GM18870 (cell line): ENCODE results near the gene DNAH2.
A peak's percentile ranks its signal among the peaks of the same experiment; 100 is the strongest.
"Not testable (repeated sequence)": the region's sequence is repeated elsewhere in the genome, so short reads cannot be mapped to it uniquely, and the experiment has no call there.

Source experiments
- ATAC-seq: cut with Tn5 transposase; IDR thresholded peaks from one replicate; pipeline ENCODE4 v1.9.1; 2021; ENCODE audit warnings: moderate library complexity; ENCODE audit not compliant: unreplicated experiment

DNAH2 gene

DNA sequence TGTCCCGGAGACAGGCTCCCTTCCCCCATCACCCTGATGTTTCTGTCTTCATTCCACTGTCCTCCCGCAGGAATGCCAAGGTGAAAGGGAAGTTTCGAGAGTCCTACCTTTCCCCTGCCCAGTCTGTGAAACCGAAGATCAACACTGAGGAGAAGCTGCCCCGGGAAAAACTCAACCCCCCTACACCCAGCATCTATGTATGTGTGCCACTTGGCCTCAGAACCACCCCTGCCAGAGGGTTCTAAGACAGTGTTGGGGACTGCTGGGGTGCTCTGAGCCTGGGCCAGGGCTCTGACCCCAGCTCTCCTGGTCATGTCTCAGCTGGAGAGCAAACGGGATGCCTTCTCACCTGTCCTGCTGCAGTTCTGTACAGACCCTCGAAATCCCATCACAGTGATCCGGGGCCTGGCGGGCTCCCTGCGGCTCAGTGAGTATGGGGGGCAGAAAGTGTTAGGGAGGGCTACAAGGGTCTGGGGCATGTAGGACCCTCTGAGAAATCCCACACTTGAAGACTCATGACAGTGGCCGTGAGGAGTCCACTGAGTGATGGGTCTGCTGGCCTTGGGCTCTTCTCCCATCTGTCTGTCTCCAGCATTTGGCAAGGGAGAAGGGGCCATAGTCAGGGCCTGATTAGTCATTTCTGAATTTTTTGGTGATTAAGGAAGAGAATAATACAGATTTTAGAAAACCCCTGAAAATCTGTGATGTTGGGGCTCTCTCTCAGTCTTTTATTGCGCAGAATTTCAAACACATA is 132.4 kb downstream of the DNAH2 start:
- ATAC-seq = no peak

DNA sequence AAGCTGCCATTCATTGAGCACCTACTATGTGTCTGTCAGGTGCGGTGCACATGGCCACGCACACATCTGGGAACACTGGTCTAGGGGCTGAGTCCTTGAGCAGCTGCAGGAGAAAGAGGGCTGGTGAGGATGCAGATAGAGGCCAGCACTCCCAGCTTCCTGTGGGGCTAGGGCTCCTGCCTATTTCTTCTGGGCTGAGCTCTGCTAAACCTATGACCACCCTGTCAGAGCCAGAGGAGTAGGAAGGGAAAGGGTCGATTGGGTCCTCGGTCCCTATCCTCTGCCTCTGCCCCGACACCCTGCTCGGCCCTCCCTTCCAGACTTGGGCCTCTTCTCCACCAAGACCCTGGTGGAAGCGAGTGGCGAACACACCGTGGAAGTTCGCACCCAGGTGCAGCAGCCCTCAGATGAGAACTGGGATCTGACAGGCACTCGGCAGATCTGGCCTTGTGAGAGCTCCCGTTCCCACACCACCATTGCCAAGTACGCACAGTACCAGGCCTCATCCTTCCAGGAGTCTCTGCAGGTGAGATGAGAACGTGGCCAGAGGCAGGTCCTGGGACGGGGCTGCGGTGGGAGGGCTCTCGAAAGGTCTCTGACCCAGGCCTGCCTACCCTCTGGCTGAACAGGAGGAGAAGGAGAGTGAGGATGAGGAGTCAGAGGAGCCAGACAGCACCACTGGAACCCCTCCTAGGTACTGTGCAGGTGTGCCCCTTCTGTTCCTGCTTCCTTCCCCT is 133.3 kb downstream of the DNAH2 start:
- no peak for ATAC-seq

DNA sequence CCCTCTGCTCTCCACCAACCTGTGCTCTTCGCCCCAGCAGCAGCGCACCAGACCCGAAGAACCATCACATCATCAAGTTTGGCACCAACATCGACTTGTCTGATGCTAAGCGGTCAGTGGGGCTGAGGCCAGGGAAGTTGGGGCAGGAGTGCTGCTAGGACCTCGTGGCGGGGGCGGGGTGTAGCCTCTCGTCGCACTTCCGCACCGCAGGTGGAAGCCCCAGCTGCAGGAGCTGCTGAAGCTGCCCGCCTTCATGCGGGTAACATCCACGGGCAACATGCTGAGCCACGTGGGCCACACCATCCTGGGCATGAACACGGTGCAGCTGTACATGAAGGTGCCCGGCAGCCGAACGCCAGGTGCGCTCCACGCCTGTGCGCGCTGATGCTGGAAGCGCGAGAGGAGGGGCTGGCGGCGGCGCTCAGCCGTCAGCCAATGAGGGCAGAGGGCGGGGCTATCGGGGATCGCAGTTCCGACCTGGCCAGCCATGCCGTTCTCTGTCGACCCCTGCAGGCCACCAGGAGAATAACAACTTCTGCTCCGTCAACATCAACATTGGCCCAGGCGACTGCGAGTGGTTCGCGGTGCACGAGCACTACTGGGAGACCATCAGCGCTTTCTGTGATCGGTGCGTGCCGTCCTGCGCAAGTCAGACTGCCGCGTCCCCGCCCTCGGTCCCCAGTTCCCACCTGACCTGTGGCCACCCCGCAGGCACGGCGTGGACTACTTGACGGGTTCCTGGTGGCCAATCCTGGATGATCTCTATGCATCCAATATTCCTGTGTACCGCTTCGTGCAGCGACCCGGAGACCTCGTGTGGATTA is 134.1 kb downstream of the DNAH2 start:
- peak; percentile 67 for ATAC-seq

DNA sequence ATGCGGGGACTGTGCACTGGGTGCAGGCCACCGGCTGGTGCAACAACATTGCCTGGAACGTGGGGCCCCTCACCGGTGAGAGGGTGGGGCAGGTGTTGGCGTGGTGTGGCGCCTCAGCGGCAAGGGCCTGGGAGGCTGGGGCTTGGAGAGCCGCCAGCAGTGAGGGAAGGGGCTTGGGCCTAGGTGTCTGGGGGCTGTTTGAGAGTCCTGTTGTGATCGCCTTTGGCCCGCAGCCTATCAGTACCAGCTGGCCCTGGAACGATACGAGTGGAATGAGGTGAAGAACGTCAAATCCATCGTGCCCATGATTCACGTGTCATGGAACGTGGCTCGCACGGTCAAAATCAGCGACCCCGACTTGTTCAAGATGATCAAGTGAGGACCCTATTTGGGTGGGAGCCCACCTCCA is 134.7 kb downstream of the DNAH2 start:
- ATAC-seq = no peak

DNA sequence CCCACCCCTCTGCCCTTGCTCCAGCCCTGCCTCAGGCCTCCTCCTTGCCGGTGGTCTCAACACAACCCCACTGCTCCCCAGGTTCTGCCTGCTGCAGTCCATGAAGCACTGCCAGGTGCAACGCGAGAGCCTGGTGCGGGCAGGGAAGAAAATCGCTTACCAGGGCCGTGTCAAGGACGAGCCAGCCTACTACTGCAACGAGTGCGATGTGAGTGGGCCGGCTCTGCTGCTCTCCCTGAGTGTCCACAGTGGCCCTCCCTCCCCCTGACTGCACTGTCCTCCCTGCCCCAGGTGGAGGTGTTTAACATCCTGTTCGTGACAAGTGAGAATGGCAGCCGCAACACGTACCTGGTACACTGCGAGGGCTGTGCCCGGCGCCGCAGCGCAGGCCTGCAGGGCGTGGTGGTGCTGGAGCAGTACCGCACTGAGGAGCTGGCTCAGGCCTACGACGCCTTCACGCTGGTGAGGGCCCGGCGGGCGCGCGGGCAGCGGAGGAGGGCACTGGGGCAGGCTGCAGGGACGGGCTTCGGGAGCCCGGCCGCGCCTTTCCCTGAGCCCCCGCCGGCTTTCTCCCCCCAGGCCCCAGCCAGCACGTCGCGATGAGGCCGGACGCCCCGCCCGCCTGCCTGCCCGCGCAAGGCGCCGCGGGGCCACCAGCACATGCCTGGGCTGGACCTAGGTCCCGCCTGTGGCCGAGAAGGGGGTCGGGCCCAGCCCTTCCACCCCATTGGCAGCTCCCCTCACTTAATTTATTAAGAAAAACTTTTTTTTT is 135.6 kb downstream of the DNAH2 start:
- no peak for ATAC-seq

DNA sequence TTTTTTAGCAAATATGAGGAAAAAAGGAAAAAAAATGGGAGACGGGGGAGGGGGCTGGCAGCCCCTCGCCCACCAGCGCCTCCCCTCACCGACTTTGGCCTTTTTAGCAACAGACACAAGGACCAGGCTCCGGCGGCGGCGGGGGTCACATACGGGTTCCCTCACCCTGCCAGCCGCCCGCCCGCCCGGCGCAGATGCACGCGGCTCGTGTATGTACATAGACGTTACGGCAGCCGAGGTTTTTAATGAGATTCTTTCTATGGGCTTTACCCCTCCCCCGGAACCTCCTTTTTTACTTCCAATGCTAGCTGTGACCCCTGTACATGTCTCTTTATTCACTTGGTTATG is 136.1 kb downstream of the DNAH2 start:
- no peak for ATAC-seq

DNA sequence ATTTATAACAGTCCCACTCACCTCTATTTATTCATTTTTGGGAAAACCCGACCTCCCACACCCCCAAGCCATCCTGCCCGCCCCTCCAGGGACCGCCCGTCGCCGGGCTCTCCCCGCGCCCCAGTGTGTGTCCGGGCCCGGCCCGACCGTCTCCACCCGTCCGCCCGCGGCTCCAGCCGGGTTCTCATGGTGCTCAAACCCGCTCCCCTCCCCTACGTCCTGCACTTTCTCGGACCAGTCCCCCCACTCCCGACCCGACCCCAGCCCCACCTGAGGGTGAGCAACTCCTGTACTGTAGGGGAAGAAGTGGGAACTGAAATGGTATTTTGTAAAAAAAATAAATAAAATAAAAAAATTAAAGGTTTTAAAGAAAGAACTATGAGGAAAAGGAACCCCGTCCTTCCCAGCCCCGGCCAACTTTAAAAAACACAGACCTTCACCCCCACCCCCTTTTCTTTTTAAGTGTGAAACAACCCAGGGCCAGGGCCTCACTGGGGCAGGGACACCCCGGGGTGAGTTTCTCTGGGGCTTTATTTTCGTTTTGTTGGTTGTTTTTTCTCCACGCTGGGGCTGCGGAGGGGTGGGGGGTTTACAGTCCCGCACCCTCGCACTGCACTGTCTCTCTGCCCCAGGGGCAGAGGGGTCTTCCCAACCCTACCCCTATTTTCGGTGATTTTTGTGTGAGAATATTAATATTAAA is 136.7 kb downstream of the DNAH2 start:
- ATAC-seq = no peak

DNA sequence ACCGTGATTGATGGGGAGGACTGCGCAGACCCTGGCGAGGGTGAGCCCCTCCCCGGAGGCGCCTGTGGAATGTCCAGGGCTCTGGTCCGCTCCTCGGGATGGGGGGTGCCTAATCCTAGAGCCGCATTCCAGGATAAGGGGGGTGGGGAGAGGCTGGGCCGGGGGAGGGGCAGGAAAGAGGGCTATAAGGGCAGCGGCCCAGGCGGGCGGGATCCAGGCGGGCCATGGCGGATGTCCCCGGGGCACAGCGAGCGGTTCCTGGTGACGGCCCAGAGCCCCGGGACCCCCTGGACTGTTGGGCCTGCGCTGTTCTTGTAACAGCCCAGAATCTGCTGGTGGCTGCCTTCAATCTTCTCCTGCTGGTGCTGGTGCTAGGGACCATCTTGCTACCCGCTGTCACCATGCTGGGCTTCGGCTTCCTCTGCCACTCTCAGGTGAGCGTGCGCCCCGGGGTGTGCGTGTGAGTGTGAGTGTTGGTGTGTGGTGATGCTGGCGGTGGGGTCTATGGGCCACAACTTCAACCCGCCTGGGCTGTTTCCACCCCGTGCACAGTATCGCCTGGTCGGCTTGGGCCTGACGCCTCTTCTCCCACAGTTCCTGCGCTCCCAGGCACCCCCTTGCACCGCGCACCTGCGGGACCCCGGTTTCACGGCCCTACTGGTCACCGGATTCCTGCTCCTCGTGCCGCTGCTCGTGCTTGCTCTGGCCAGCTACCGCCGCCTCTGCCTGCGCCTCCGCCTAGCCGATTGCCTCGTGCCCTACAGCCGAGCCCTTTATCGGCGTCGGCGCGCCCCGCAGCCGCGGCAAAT is 137.5 kb downstream of the DNAH2 start, which contains the start of gene TMEM88:
TMEM88 (plus strand) TSS at position 216 of the 809 bp plus-strand sequence; CDS start at position 225, 9 bp downstream.
- no peak for ATAC-seq

DNA sequence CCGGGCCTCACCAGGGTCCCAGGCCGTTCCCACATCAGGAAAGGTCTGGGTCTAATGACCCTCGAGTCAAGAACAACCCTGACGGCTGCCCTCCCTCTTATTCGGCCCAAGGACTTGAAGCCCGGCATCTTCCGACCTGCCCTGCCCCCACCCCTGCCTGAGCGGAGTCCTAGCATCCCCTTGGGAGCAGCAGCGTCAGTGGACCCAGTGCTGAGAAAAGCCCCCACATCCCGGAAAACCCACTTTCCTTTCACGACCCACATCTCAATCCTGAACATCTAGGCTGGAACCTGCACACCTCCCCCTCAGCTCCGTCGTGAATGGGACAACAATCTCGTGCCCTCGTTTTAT is 138.1 kb downstream of the DNAH2 start:
- ATAC-seq = no peak

DNA sequence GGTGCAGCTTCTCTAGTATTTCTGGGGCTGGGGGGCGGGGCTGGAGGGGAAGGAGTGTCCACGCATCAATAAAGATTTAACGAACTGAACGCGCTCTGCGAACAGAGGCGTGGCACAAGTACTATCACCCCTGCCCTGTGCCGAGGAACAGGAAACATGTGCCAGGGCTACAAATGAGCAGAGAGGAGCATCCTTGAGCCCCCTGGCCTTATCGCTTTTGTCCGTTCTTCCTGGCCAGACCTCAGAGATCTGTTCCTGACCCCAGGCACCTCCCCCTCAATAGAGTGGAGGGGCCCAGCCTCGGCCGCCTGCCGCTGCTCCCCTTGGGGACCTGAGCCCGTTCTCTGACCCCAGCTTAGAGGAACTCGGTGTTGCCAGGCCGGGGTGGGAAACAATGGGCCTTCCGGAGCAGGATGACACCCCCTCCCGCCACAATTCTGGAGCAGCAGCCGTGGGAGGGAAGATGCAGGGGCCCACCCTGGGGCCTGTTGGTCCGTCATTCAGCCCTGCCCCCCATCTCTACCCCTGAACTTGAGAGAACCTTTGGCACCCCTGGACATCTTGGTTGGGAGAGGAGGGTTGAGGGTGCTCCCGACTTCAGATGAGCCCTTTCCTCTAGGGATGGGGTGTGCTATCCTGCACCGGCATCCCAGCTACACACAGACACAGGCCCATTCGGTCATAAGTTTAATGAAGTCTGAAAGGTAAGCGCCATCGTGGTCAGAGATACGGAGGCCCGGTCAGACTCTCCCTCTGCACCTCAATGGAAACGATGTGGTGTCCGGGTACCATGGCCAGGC is 138.7 kb downstream of the DNAH2 start:
- ATAC-seq = no peak

DNA sequence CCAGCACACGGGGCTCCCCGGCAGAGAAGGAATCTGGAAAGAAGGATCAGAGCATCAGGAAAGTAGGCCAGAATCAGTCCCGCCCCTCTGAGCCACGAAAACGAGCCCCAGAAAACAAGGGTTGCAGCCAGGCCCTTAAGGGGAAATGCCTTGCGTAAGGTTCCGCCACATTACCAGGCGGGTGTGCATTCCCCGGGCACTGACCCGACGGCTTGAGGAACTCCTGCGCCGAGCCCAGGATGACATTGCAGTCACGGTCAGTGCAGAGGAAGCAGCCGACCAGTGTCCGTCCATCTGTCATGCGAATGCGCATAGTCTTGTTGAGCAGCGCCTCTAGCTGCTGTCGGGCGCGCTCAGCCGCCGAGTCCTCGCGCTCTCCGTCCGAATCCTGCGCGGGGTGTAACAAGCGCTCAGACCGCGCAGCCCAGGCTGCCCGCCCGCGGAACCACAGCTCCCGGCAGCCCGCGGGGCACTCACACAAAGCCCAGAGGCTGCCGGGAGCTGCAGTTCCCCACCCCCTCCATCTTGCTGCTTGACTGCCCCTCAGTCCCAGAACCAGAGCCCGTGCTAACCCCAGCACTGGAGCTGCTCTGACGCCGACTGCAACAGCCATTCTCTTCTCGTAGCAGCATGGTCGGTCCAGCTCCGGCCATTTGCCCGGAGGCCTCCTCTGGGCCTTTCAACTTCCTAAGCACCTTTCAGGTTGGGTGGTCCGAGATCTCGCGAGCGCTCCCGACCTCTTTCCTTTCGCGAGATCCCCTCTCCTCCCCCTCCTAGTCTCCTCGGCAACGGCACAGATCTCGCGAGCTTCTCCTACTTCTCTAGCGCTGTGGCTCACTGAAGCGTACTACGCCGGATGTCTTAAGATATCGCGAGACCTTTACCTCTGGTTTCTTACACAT is 139.5 kb downstream of the DNAH2 start, which contains the start of gene NAA38:
NAA38 (minus strand) TSS at position 749 of the 902 bp plus-strand sequence; CDS start at position 653, 96 bp downstream.
- peak; percentile 68 for ATAC-seq

DNA sequence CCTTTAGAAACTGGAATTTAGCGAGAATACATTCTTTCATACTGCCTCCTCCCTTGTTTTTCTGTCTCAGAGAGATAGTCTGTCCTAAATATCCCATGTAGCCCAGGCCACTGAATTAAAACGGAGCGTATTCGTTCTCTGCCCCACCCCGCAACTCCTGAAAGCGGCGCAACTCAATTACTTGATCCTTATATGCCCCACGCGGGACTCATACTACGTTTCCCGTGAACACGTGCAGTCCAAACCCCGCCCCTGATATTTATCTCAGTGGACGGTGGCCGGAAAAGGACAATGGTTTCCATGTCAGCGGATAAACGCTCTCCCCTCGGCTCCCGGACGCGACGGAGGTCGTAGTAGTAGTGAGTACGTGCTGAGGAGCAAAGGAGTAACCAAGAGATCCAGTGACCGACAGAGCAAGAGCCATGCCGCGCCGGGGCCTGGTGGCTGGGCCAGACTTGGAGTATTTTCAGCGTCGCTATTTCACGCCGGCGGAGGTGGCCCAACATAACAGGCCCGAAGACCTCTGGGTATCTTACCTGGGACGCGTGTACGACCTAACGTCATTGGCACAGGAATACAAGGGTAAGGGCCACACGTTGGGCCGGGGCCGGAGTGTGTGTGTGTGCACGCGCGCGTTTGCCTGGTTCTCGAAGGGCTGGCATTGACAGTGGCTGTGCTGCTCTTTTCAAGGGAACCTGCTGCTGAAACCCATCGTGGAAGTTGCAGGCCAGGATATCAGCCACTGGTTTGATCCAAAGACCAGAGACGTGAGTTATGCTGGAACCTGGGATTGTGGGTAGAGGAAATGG is 140.4 kb downstream of the DNAH2 start, which contains the start of gene CYB5D1:
CYB5D1 (plus strand) TSS at position 291 of the 809 bp plus-strand sequence; CDS start at position 423, 132 bp downstream.
- peak; percentile 29 for ATAC-seq

DNA sequence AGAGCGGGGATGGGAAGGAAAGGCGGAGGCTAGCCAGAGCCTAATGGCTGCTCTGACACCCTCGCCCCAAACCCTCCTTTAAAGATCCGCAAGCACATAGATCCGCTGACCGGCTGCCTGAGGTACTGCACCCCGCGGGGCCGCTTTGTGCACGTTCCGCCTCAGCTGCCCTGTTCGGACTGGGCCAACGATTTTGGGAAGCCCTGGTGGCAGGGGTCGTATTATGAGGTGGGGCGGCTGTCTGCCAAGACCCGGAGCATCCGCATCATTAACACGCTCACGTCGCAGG is 140.9 kb downstream of the DNAH2 start:
- ATAC-seq = no peak

DNA sequence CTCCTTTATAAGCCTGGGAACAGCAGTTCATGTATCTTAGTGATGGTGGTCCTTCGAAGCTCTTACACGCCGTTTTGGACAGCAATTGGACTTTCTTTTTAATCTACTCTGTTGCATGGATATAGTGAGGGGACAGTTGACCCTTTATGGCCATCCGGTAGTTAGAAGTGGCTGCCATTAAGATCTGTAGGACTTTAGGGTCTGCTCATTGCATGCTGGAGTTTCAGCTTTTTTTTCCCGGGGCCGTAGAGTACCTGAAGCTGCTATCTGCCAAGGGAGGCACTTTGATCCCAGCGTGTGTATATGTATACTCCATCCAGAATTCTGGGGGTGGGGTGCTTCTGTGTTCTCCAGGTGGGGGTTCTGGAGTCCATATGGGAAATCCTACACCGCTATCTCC is 141.5 kb downstream of the DNAH2 start:
- ATAC-seq = no peak

DNA sequence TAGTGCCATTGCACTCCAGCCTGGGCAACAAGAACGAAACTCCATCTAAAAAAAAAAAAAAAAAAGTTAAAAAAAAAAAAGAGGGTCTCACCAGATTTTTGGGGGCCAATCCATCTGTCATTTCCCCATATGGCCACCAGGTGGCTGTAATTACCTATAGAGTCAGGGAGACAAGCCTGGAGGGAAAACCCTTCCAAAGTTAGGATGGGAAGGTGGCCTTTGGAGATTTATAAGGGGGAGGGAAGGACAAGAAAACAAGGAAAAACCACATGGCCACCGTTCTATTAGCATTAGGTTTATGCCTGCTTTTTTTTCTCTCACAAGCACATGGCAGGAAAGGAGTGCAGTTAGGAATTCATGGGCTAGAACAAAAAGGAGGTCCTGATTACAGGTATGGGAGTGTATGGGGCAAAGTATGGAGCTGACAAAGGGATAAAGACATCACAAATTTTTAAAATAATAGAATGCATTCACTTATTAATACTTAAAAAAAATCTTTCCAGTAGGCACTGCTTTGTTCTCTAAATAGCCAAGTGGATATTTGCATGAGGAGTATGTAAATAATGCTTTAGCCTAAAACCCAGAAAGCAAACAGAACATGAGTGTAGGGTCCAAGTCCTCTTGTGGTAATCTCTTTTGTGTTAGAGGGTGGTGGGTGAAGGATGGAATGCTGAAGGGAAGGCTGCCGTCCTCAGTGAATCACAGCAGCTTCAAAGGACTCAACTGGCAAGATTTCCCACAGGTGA is 145.3 kb downstream of the DNAH2 start:
- no peak for ATAC-seq

DNA sequence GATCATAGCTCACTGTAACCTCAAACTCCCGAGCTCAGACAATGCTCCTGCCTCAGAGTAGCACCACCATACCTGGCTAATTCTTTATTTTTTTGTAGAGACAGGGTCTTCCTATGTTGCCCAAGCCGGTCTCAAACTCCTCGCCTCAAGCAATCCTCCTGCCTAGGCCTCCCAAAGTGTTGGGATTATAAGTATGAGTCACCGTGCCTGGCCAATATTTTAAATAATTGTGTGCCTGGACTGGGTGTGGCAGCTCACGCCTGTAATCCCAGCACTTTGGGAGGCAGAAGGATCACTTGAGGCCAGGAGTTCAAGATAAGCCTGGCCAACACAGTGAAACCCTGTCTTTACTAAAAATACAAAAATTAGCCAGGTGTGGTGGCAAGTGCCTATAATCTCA is 146.8 kb downstream of the DNAH2 start:
- not testable (repeated sequence) for ATAC-seq
